Smooth muscle cell (in vitro differentiated cells): ENCODE measurements around the gene CIITA. TPM values are rescaled to one million over a fixed set of nuclear protein-coding genes. Genes with fewer than 3 reads are reported as not detected.

Experiments used
- DNase-seq: peaks from one replicate; lab custom pipeline; 2025; ENCODE audit not compliant: unreplicated experiment; lab: John Stamatoyannopoulos, UW
- H2AFZ ChIP-seq: fragments of 200-600 bp; sonication (generic); 2 replicates; pipeline ENCODE4 v1.6.0; 2016; ENCODE audit warnings: antibody characterized with exemption, low read depth, mild to moderate bottlenecking
- H3F3A ChIP-seq: fragments of 200-600 bp; sonication (generic); 2 replicates; pipeline ENCODE4 v1.6.0; 2017; ENCODE audit warnings: antibody characterized with exemption, low read depth
- H3K27ac ChIP-seq: fragments of 200-600 bp; sonication (generic); 2 replicates; pipeline ENCODE4 v1.5.1; 2016; ENCODE audit warnings: low read depth, mild to moderate bottlenecking
- H3K27me3 ChIP-seq: fragments of 200-600 bp; sonication (generic); 2 replicates; pipeline ENCODE4 v1.6.1; 2016; ENCODE audit warnings: low read depth, mild to moderate bottlenecking
- H3K36me3 ChIP-seq: fragments of 200-600 bp; sonication (generic); 2 replicates; pipeline ENCODE4 v1.5.1; 2016; ENCODE audit warnings: low read depth
- H3K4me1 ChIP-seq: fragments of 200-600 bp; sonication (generic); 2 replicates; pipeline ENCODE4 v1.5.1; 2016; ENCODE audit warnings: low read depth
- H3K4me2 ChIP-seq: fragments of 200-600 bp; sonication (generic); 2 replicates; pipeline ENCODE4 v1.6.0; 2016; ENCODE audit warnings: mild to moderate bottlenecking
- H3K4me3 ChIP-seq: fragments of 200-600 bp; sonication (generic); 2 replicates; pipeline ENCODE4 v1.5.1; 2016; ENCODE audit warnings: mild to moderate bottlenecking
- H3K79me2 ChIP-seq: fragments of 200-600 bp; sonication (generic); 2 replicates; pipeline ENCODE4 v1.6.0; 2016; ENCODE audit warnings: low read depth, mild to moderate bottlenecking
- H3K9ac ChIP-seq: fragments of 200-600 bp; sonication (generic); 2 replicates; pipeline ENCODE4 v1.6.0; 2016; ENCODE audit warnings: low read depth
- H3K9me3 ChIP-seq: fragments of 200-600 bp; sonication (generic); replicated peaks from 2 replicates; pipeline ENCODE4 v1.5.1; 2016; ENCODE audit warnings: low read depth
- H4K20me1 ChIP-seq: fragments of 200-600 bp; sonication (generic); 2 replicates; pipeline ENCODE4 v1.6.0; 2016; ENCODE audit warnings: low read depth
- CTCF ChIP-seq: fragments of 200-600 bp; sonication (generic); IDR thresholded peaks from 2 replicates; pipeline ENCODE4 v1.5.1; 2017; ENCODE audit warnings: borderline replicate concordance, mild to moderate bottlenecking, antibody characterized with exemption; ENCODE audit not compliant: insufficient read depth, poor library complexity, severe bottlenecking
- WGBS: methylation state at CpG from one replicate; pipeline ENCODE4 v1.1.7; 2016; ENCODE audit warnings: low lambda C conversion rate; 5-methylcytosine and 5-hydroxymethylcytosine counted together
- polyA plus RNA-seq: library from polyadenylated mRNA; unstranded; fragments of >200 nt; fragmentation: Nextera tagmentation; extraction: Ambion mirVana; gene quantifications from 2 replicates; pipeline ENCODE4 v1.2.1, GENCODE V29; 2016
- total RNA-seq: library from RNA; depleted of rRNA; stranded (reverse); fragments of >200 nt; gene quantifications from 2 replicates; pipeline ENCODE4 v1.2.3, GENCODE V29; 2014

The CIITA gene
- total and polyA plus RNA-seq, 2 experiments from 2014 or later, result 0.31 TPM; not detected in 1

DNA sequence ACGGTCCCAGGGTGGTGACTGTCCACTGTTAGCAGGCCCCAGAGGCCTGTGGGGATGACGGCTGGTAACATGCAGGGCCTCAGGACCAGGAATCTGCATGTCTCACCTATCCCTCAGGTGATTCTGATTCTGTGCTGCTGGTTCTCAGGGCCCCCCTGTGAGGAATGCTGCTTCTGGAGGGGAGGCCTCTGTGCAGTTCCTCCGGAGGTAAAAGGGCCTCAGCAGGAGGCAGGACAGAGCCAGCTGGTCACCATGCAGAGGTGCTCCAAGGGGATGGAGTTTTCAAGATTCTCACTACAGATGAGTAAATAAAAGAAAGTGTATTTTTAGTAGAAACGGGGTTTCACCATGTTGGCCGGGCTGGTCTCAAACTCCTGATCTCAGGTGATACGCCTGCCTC is 101.1 kb downstream of the CIITA start:
- Histone ChIP-seq H3K79me2 (no peaks in the 10 kb centered on the region), H3K4me1 (no peaks in the 10 kb centered on the region), H3K4me2 (no peak overlapping the region), H4K20me1 (no peaks in the 10 kb centered on the region), H3K27ac (no peak overlapping the region), H3K9ac (no peak overlapping the region), H3K9me3 (no peaks in the 10 kb centered on the region), H3K36me3 (no peaks in the 10 kb centered on the region), H3F3A (peaks cover 3% of the 10 kb centered on the region), H2AFZ (no peak overlapping the region), H3K27me3 (no peaks in the 10 kb centered on the region), H3K4me3 (no peak overlapping the region)
- no peak for TF ChIP-seq CTCF
- DNase-seq, result no peak
- 89% methylated on average over 6 of the region's 6 CpGs for WGBS

DNA sequence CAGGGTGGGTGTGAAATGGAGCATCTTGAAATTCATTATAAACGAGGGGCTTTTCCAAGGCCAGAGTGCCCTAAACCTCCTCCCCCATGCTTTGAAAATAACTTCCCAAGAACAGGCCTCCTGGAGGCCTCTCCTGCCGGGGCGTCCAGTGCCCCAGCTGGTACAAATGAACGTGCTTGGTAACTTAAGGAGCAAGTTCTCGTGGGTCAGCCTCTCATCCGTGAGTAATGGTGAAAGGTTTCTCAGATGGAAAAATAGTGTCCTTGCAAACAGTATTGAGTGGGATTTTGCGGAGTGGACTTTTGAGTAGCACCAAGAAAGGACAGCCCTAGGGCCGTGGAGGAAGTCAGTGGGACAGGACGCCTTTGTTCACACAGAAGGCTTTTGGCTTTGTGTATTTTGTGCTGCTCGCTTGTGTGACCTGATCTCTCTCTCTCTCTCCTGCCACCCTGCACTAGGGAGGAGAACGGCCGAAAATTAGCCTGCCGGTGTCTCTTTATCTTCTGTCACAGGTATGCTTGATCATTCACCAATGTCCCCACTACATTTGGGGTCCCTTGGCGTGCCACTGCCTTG is 102.0 kb downstream of the CIITA start:
- Histone ChIP-seq H3K27ac (no peak overlapping the region), H3K79me2 (no peaks in the 10 kb centered on the region), H3K4me3 (no peak overlapping the region), H3K36me3 (no peaks in the 10 kb centered on the region), H2AFZ (no peak overlapping the region), H3K9me3 (no peaks in the 10 kb centered on the region), H3F3A (peaks cover 3% of the 10 kb centered on the region), H3K4me2 (no peak overlapping the region), H3K4me1 (no peaks in the 10 kb centered on the region), H4K20me1 (no peaks in the 10 kb centered on the region), H3K27me3 (no peaks in the 10 kb centered on the region), H3K9ac (no peak overlapping the region)
- TF ChIP-seq CTCF, result no peak
- WGBS, result 82% methylated on average over 14 of the region's 14 CpGs
- no peak for DNase-seq

- DNase-seq, result no peak
- no peaks in the 10 kb centered on the region for H3K9me3 ChIP-seq
- H4K20me1 ChIP-seq, result peaks cover 4% of the 10 kb centered on the region
- H3F3A ChIP-seq, result peaks cover 7% of the 10 kb centered on the region
- H3K36me3 ChIP-seq, result no peaks in the 10 kb centered on the region
- no peak for TF ChIP-seq CTCF
- 88% methylated on average over 19 of the region's 19 CpGs for whole genome bisulfite sequencing
- no peak overlapping the region for H3K4me2 ChIP-seq
- H3K27ac ChIP-seq, result no peak overlapping the region
- H3K27me3 ChIP-seq, result no peaks in the 10 kb centered on the region
- no peak overlapping the region for H3K4me3 ChIP-seq
- no peaks in the 10 kb centered on the region for H3K79me2 ChIP-seq
- H3K9ac ChIP-seq, result no peak overlapping the region
- H3K4me1 ChIP-seq, result peaks cover 6% of the 10 kb centered on the region
- H2AFZ ChIP-seq, result no peak overlapping the region
These were observed 103.0 kb downstream of the CIITA start for GRCh38 chr16:10979717-10980601.
